Dermis microvascular lymphatic vessel endothelial cell (primary cell): ENCODE data around the gene LSM4. TPM values are rescaled to one million over a fixed set of nuclear protein-coding genes. Genes with fewer than 3 reads are reported as not detected.

Experiments used
- DNase-seq, 2 donors: peaks; one replicate each; pipeline versions ENCODE4 v3.0.0 to v3.0.0-alpha.2; 2010; ENCODE audit warnings: low read depth in 2 of 2
- total RNA-seq: library from RNA; depleted of rRNA; stranded (reverse); fragments of >200 nt; gene quantifications from 2 replicates; pipeline ENCODE4 v1.2.1, GENCODE V29; 2014

Gene LSM4
- total RNA-seq, 1 donor from 2014 or later, result 130 TPM

DNA sequence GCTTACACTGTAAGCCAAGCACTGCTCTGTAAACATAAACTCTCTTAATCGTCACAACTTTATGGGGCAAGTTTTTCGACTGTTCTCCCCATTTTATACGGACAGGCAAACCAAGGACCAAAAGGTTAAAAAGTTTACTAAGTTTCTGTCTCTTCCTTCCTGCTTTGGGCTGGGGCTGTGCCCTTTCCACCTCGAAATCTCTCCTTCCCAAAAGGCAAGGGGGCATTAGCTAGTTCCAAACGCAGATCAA is 43.7 kb downstream of the LSM4 start:
- no peak for DNase-seq

DNA sequence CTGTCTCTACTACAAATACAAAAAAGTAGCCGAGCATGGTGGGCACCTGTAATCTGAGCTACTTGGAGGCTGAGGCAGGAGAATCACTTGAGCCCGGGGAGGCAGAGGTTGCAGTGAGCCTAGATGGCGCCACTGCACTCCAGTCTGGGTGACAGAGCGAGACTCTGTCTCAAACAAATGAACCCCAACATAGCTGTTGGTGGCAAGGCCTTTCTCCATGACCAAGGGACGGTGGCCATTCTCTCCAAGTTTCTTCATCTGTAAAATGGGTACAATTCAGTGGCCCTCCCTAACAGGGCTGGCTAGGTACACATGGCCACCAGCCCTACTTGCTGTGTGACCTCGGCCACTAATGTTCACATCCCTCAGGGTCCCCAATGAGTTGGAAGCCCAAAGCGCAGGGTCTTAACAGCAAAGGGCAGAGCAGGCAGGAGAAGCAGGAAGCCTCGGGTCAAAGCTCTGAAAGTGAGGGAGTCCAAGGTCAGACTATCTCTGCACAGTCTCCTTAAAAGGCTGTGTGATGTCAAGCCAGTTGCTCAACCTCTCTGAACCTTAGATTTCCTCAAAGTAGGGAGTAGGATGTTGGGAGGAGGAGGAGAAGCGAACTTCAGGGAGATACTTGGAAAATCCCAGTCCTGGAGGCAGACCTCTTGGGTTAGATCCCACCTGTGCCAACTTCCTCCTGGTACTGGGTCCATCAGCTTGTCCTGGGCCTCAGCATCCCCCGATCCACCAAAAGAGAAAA is 44.2 kb downstream of the LSM4 start:
- DNase-seq, result no peak

DNA sequence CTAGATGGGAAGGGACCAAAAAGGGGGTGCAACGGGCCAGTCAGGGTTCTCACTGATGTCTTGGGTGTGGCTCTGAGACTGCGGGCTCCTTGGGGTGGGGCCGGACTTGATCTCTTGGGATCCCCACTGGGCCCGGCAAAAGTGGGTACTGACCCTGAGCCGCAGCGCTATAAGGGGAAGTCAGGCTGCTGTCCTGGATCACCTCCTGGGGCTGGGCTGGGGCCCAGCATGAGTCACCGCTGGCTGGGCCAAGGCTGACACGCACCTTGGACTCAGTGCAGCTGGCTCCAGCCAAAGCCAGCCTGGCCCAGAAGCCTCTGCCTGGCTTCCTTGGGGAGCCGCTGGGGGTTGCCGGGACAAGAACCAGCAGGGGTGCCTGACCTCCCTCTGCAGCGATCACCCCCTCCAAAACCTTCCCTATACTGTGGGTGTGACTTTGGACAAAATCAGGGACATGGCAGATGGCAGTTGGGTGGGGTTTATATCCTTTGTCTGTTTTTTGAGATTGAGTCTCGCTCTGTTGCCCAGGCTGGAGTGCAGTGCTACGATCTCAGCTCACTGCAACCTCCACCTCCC is 48.0 kb downstream of the LSM4 start:
- DNase-seq, result peak in 1 of 2 donors; percentile 83

DNA sequence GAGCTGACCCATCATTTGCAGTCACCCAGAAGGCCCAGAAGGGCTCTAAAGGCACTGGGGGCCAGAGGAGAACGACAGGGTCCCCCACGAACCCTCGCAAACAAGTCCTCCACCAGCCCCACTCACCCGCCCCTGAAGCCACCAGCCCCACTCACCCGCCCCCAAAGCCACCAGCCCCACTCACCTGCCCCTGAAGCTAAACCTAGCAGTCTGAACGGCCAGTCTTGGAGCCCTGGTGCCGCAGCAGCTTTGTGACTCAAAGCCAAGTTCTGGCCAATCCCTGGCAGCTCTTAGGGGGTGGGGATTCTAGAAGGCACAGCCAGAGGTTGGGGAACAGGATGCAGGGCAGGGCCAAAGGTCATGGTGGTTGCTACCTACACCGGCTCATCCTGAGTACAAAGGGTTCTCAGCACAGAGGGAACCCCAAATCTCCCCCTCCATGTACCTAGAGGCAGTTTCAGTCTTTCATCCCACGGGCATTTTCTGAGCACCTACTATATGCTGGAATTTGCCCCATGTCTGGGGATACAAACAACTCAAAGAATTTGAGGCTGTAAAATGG is 48.6 kb downstream of the LSM4 start, which contains the start of gene IQCN:
Gene IQCN, minus strand, starts transcription at position 234 of the 562 bp plus-strand sequence. CDS start 4,974 bp downstream, outside the sequence.
- DNase-seq, result no peak

GRCh38 chr19:18273561-18274218 is 49.2 kb downstream of the LSM4 start:
- no peak for DNase-seq

DNA sequence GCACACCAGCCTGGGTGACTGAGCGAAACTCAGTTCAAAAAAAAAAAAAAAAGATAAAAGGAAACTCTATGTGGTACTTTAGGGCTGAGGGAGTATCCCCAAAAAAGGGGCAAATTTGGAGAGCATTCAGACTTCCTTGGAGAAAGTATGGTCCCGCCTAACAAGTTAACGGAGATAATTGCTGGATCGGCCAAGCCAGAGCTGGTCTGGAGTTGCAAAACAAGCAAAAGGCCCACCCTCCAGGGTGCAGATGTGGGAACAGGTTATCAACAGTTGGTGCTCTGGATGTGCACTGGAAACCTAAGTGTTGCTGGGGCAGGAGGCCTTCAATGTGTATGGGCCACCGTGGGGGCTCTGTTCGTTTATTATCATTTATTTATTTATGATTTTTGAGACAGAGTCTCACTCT is 51.4 kb downstream of the LSM4 start:
- no peak for DNase-seq

DNA sequence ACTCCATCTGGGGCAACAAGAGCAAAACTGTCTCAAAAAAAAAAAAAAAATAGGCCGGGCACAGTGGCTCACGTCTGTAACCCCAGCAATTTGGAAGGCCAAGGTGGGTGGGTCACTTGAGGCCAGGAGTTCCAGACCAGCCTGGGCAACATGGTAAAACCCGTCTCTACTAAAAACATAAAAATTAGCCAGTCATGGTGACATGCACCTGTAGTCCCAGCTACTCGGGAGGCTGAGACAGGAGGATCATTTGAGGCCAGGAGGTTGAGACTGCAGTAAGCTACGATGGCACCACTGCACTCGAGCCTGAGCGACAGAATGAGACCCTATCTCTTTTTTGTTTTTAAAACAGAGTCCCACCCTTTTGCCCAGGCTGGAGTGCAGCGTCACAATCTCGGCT is 52.5 kb downstream of the LSM4 start:
- no peak for DNase-seq

DNA sequence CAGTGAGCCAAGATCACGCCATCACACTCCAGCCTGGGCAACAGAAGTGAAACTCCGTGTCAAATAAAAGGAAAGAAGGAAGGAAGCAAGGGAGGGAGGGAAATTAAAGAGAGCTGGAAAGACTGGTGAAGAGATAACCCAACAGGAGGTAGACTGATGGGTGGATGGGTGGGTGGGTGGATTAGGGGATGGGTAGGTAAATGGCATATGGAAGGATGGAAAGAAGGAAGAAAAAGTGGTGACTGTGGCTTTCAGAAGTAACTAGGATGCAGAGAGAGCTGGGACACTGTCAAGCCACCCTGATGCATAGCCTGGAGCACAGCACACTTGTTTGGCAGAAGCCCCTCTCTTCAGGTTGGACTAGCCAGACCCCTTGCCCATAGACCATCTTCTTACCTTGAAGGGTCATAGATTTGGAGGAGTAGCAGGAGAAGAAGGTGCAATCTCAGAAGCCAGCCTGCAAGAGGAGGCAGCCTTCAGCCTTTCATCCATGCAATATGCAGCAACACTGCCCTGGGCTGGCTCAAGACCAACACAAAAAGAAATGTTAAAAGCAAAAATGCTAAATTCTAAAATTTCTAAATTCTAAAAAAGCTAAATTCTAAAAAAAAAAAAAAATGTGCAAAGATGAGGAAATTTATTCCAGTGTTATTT is 53.7 kb downstream of the LSM4 start:
- no peak for DNase-seq

GRCh38 chr19:18266771-18267686 is 55.8 kb downstream of the LSM4 start:
- no peak for DNase-seq

- DNase-seq, result no peak
Measured at GRCh38 chr19:18265582-18265981, 57.3 kb downstream of the LSM4 start.

DNA sequence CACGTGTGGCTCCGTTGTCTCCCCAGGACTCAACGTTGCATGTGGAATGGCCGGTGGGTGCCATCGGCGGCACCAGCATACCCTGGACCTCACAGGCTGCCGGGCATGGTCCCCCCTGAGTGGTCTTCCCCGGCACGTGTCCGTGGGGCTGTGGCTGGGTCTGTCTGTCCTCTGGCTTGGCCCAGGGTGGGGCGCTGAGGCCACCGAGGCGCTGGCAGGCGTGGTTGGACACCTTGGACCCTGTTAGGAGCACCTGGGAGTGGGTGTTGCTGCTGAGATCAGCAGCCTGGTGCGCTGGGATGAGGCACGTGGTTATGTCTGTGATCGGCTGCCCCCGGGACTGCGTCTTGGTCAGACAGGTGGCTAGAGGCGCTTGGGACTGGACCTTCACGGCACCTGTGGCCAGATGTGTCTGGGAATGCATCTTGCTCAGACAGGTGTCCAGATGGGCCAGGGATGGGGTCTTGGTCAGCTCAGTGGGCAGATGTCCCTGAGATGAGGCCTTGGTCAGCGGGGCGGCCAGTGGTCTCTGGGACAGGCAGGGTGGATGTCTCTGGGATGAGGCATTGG is 57.8 kb downstream of the LSM4 start:
- no peak for DNase-seq

GRCh38 chr19:18264137-18264854 is 58.6 kb downstream of the LSM4 start:
- no peak for DNase-seq

- DNase-seq, result no peak
Measured at GRCh38 chr19:18263324-18264136, 59.3 kb downstream of the LSM4 start.

- no peak for DNase-seq
Measured at GRCh38 chr19:18262917-18263316, 60.0 kb downstream of the LSM4 start.

GRCh38 chr19:18262144-18262543 is 60.7 kb downstream of the LSM4 start:
- DNase-seq, result no peak

DNA sequence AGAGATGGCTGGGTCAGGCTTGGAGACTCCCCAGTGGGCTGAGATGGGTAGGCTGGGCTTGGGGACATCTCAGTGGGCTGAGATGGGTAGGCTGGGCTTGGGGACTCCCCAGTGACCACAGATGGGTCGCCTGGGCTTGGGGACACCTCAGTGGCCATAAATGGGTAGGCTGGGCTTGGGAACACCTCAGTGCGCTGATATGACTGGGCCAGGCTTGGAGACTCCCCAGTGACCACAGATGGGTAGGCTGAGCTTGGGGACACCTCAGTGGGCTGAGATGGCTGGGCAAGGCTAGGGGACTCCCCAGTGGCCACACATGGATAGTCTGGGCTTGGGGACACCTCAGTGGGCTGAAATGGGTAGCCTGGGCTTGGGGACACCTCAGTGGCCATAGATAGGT is 61.4 kb downstream of the LSM4 start:
- DNase-seq, result no peak

- DNase-seq, result no peak
Measured at GRCh38 chr19:18259893-18260292, 63.0 kb downstream of the LSM4 start.

DNA sequence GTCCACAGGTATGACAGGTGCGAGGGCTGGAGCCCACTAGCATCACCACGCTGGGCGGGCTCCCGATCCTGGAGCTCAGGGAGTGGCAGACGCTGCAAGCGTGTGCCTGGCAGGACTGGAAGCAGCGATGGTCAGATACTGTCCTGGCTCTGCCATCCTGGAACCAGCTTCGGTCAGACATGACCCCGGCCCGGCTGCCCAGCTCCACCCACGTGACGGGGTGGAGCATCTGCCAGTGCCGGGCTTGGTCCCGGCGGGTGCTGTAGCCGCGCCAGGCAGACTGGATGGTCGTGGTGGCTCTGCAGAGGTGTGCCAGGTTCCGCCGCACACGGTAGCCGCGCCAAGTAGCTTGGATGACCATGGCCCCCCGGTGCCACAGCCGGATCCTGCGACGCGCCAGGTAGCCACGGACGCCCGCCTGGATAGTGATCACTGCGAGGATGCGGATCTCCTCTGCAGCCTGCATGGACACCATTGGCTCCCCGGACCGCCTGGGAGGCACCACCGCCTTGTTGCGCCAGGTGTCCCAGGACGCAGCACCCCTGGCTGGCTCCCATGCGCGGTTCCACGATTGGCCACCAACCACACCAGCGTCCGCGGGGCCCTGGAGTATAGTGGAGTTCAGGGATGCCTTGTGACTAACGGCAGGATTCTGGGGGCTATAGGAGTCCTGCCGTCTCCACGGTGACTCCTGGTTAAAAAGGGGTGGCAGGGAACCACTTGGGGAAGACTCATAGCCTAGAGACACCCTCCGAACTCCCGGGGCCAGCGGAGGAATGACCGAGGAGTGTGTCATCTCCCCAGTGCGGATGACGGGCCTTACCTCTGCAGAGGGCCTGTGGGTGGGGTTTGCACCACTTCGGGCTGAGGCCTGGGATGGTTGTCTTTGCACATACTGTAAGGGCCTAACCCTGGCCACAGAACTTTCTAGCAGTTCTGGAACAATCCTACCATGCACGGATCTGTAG is 65.1 kb downstream of the LSM4 start:
- DNase-seq, result no peak
